ENCODE data around the gene FKBP4. TPM values are rescaled to one million over a fixed set of nuclear protein-coding genes. Genes with fewer than 3 reads are reported as not detected.

Gene FKBP4, protein sequence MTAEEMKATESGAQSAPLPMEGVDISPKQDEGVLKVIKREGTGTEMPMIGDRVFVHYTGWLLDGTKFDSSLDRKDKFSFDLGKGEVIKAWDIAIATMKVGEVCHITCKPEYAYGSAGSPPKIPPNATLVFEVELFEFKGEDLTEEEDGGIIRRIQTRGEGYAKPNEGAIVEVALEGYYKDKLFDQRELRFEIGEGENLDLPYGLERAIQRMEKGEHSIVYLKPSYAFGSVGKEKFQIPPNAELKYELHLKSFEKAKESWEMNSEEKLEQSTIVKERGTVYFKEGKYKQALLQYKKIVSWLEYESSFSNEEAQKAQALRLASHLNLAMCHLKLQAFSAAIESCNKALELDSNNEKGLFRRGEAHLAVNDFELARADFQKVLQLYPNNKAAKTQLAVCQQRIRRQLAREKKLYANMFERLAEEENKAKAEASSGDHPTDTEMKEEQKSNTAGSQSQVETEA
- total RNA-seq (25.1 TPM), polyA plus RNA-seq (ENCODE audit: insufficient read depth in 1 of 8, insufficient read length in 8 of 8, low replicate concordance in 1 of 8) (10 to 100 TPM; 41.6 to 55.8 (median 45.7) TPM)
- long read RNA-seq, donor 1, partial matches to known transcripts, result 0 of 3 reads
- long read RNA-seq, donor 1, other reads (novel, unspliced or antisense), result 0 of 3 reads
- long read RNA-seq, donor 2, partial matches to known transcripts, result 0 of 1 reads
- long read RNA-seq, donor 2, other reads (novel, unspliced or antisense), result 0 of 1 reads
- long read RNA-seq, donor 3, transcript FKBP4-201 (10 exons, 3,732 nt), result major isoform, 16 of 16 reads
- long read RNA-seq, donor 3, partial matches to known transcripts, result 0 of 16 reads
- long read RNA-seq, donor 3, other reads (novel, unspliced or antisense), result 0 of 16 reads
- long read RNA-seq, donor 4, transcript FKBP4-201 (10 exons, 3,732 nt), result major isoform, 15 of 15 reads
- long read RNA-seq, donor 4, partial matches to known transcripts, result 0 of 15 reads
- long read RNA-seq, donor 4, other reads (novel, unspliced or antisense), result 0 of 15 reads
- long read RNA-seq, donor 5, transcript FKBP4-201 (10 exons, 3,732 nt), result major isoform, 11 of 40 reads
- long read RNA-seq, donor 5, partial matches to known transcripts, result 29 of 40 reads
- long read RNA-seq, donor 5, other reads (novel, unspliced or antisense), result 0 of 40 reads
- long read RNA-seq, donor 6, transcript FKBP4-201 (10 exons, 3,732 nt), result major isoform, 8 of 8 reads
- long read RNA-seq, donor 6, partial matches to known transcripts, result 0 of 8 reads
- long read RNA-seq, donor 6, other reads (novel, unspliced or antisense), result 0 of 8 reads
- long read RNA-seq, donor 7, partial matches to known transcripts, result 0 of 5 reads
- long read RNA-seq, donor 7, other reads (novel, unspliced or antisense), result 0 of 5 reads
- long read RNA-seq, donor 8, partial matches to known transcripts, result 0 of 5 reads
- long read RNA-seq, donor 8, other reads (novel, unspliced or antisense), result 0 of 5 reads
- long read RNA-seq, donor 9, partial matches to known transcripts, result 7 of 11 reads
- long read RNA-seq, donor 9, other reads (novel, unspliced or antisense), result 0 of 11 reads
- long read RNA-seq, donor 10, transcript FKBP4-201 (10 exons, 3,732 nt), result major isoform, 6 of 6 reads
- long read RNA-seq, donor 10, partial matches to known transcripts, result 0 of 6 reads
- long read RNA-seq, donor 10, other reads (novel, unspliced or antisense), result 0 of 6 reads
- long read RNA-seq, donor 11, transcript FKBP4-201 (10 exons, 3,732 nt), result major isoform, 6 of 6 reads
- long read RNA-seq, donor 11, partial matches to known transcripts, result 0 of 6 reads
- long read RNA-seq, donor 11, other reads (novel, unspliced or antisense), result 0 of 6 reads

DNA sequence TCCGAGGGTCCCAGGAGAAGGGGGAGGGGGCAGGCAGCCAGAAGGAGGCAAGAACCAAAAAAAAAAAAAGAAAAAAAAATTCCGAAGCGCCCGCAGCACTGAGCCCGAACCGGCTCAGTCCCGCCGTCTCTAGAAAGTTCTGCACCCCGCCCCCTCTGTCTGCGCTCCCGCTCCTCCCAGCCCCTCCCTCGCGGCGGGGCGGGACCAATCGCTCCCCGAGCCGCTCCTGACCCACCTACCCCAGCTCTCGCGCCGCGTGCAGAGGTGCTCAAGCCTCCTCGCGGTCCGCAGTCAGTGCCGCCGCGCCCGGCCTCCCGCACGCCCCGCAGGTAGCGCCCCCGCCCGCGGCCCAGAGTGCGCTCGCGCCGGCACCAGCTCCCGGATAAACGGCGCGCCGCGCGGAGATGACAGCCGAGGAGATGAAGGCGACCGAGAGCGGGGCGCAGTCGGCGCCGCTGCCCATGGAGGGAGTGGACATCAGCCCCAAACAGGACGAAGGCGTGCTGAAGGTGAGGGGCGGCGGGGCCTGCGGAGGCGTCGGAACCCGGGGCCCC lies at the start of gene FKBP4:
TSS of gene FKBP4 (plus strand) at position 235 of the 554 bp plus-strand sequence. CDS start at position 405, 170 bp downstream.
- Histone ChIP-seq H3K4me3 (ENCODE audit: low read length) (peak within 1 kb of the TSS; percentile 75), H3K9me3 (replicated peaks; ENCODE audit: control insufficient read depth, low read depth, low read length) (no peaks in the 10 kb centered on the region), H3K27ac (ENCODE audit: low read length) (peak within 1 kb of the TSS; percentile 77), H3K36me3 (ENCODE audit: control insufficient read depth, insufficient read depth, low read length) (peaks cover 32% of the 10 kb centered on the region), H3K4me1 (ENCODE audit: control insufficient read depth, insufficient read depth, low read length) (peaks cover 14% of the 10 kb centered on the region), H3K27me3 (ENCODE audit: control insufficient read depth, insufficient read depth, low read length) (peaks cover 9% of the 10 kb centered on the region)
- peak; percentile 96 for DNase-seq
- WGBS (ENCODE audit: insufficient coverage), result under 1% methylated on average over 63 of the region's 63 CpGs

DNA sequence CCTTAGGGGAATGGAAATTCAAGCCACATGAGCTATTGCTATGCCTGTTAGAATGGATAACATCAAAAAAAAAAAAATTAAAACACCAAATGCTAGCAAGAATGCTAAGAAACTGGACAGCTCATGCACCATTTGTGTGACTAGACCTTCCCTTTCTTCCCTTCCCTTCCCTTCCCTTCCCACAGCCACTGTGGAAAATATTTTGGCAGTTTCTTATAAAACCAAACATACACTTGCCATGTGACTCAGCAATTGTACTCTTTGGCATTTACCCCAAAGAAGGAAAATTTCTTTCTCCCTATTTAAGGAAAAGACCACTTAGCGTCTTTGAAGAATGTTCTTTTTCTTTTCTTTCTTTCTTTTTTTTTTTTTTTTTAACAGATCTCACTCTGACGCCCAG lies 49.1 kb upstream of the FKBP4 start:
- no peak for DNase-seq
- Histone ChIP-seq H3K27ac (ENCODE audit: low read length) (no peak overlapping the region), H3K27me3 (ENCODE audit: control insufficient read depth, insufficient read depth, low read length) (peaks cover 2% of the 10 kb centered on the region), H3K4me1 (ENCODE audit: control insufficient read depth, insufficient read depth, low read length) (no peaks in the 10 kb centered on the region), H3K36me3 (ENCODE audit: control insufficient read depth, insufficient read depth, low read length) (no peaks in the 10 kb centered on the region), H3K4me3 (ENCODE audit: low read length) (no peak overlapping the region), H3K9me3 (replicated peaks; ENCODE audit: control insufficient read depth, low read depth, low read length) (no peaks in the 10 kb centered on the region)
- whole genome bisulfite sequencing (ENCODE audit: insufficient coverage), result no CpG with 5 or more reads among the region's 2 CpGs

DNA sequence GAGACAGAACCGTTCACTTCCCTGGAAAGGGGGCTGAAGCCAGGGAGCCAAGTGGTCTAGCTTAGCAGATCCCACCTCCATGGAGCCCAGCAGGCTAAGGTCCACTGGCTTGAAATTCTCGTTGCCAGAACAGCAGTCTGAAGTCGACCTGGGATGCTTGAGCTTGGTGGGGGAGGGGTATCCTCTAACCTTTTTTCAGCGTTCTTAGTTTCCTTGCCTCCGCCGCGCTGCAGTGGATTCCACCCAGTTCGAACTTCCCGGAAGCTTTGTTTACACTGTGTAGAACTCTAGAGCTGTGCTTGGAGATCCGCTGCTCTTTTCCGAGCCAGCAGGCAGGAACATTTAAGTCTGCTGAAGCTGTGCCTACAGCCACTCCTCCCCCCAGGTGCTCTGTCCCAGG lies 45.2 kb upstream of the FKBP4 start:
- Histone ChIP-seq H3K4me3 (ENCODE audit: low read length) (no peak overlapping the region), H3K36me3 (ENCODE audit: control insufficient read depth, insufficient read depth, low read length) (no peaks in the 10 kb centered on the region), H3K9me3 (replicated peaks; ENCODE audit: control insufficient read depth, low read depth, low read length) (no peaks in the 10 kb centered on the region), H3K27me3 (ENCODE audit: control insufficient read depth, insufficient read depth, low read length) (peaks cover 5% of the 10 kb centered on the region), H3K4me1 (ENCODE audit: control insufficient read depth, insufficient read depth, low read length) (no peaks in the 10 kb centered on the region), H3K27ac (ENCODE audit: low read length) (no peak overlapping the region)
- DNase-seq, result no peak
- WGBS (ENCODE audit: insufficient coverage), result 52% methylated on average over 11 of the region's 11 CpGs

DNA sequence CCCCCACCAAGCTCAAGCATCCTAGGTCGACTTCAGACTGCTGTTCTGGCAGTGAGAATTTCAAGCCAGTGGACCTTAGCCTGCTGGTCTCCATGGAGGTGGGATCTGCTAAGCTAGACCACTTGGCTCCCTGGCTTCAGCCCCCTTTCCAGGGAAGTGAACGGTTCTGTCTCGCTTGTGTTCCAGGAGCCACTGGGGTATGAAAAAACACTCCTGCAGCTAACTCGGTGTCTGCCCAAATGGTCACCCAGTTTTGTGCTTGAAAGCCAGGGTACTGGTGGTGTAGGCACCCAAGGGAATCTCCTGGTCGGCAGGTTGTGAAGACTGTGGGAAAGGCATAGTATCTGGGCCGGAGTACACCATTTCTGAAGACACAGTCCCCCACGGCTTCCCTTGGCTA lies 44.6 kb upstream of the FKBP4 start:
- H3K27me3 ChIP-seq (ENCODE audit: control insufficient read depth, insufficient read depth, low read length), result peaks cover 5% of the 10 kb centered on the region
- no peak for DNase-seq
- H3K9me3 ChIP-seq (replicated peaks; ENCODE audit: control insufficient read depth, low read depth, low read length), result no peaks in the 10 kb centered on the region
- WGBS (ENCODE audit: insufficient coverage), result 64% methylated on average over 7 of the region's 7 CpGs
- H3K4me3 ChIP-seq (ENCODE audit: low read length), result no peak overlapping the region
- no peak overlapping the region for H3K27ac ChIP-seq (ENCODE audit: low read length)
- no peaks in the 10 kb centered on the region for H3K36me3 ChIP-seq (ENCODE audit: control insufficient read depth, insufficient read depth, low read length)
- no peaks in the 10 kb centered on the region for H3K4me1 ChIP-seq (ENCODE audit: control insufficient read depth, insufficient read depth, low read length)

DNA sequence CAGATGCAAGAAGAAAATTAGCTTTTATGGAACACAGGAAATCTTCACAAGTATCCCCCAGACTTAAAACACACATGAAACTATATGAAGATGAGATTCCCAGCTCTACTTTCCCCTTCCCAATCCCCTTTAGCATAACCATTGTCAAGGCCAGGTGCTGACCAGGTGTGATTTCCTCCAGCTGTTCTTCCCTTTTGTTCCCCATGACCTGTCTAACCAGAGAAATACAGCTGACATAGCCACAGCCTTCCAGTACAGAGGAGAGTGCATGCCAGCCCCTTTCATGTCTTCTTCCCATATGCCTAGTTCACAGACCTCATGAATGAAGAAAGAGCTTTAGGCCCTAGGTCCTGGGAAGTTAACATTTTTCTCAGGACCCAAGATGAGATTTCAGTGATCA lies 43.5 kb upstream of the FKBP4 start:
- no peak overlapping the region for H3K27ac ChIP-seq (ENCODE audit: low read length)
- no peaks in the 10 kb centered on the region for H3K36me3 ChIP-seq (ENCODE audit: control insufficient read depth, insufficient read depth, low read length)
- H3K27me3 ChIP-seq (ENCODE audit: control insufficient read depth, insufficient read depth, low read length), result peaks cover 5% of the 10 kb centered on the region
- no peaks in the 10 kb centered on the region for H3K4me1 ChIP-seq (ENCODE audit: control insufficient read depth, insufficient read depth, low read length)
- no peak overlapping the region for H3K4me3 ChIP-seq (ENCODE audit: low read length)
- no peaks in the 10 kb centered on the region for H3K9me3 ChIP-seq (replicated peaks; ENCODE audit: control insufficient read depth, low read depth, low read length)
- DNase-seq, result no peak

DNA sequence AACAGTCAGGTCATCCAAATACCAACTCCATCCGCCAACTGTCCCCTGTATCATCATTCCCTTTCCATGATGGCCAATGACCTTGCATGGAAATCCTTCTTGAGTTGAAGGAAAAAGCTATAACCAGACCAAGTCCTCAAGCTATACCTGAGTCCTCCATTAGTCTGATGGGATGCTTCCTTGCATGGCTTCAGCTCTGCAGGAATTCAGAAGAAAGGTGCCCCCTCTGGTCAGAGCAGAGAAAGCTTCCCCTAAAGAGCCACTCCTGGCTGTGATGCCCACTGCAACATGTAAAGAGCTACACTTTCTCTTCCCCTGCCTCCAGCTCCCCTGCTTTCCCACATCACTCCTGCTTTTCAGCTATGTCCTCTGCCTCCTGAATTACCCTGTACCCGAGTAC lies 43.1 kb upstream of the FKBP4 start:
- Histone ChIP-seq H3K4me3 (ENCODE audit: low read length) (no peak overlapping the region), H3K9me3 (replicated peaks; ENCODE audit: control insufficient read depth, low read depth, low read length) (no peaks in the 10 kb centered on the region), H3K27me3 (ENCODE audit: control insufficient read depth, insufficient read depth, low read length) (peaks cover 5% of the 10 kb centered on the region), H3K36me3 (ENCODE audit: control insufficient read depth, insufficient read depth, low read length) (no peaks in the 10 kb centered on the region), H3K4me1 (ENCODE audit: control insufficient read depth, insufficient read depth, low read length) (no peaks in the 10 kb centered on the region), H3K27ac (ENCODE audit: low read length) (no peak overlapping the region)
- no peak for DNase-seq
- 24% methylated on average over 1 of the region's 2 CpGs for WGBS (ENCODE audit: insufficient coverage)

DNA sequence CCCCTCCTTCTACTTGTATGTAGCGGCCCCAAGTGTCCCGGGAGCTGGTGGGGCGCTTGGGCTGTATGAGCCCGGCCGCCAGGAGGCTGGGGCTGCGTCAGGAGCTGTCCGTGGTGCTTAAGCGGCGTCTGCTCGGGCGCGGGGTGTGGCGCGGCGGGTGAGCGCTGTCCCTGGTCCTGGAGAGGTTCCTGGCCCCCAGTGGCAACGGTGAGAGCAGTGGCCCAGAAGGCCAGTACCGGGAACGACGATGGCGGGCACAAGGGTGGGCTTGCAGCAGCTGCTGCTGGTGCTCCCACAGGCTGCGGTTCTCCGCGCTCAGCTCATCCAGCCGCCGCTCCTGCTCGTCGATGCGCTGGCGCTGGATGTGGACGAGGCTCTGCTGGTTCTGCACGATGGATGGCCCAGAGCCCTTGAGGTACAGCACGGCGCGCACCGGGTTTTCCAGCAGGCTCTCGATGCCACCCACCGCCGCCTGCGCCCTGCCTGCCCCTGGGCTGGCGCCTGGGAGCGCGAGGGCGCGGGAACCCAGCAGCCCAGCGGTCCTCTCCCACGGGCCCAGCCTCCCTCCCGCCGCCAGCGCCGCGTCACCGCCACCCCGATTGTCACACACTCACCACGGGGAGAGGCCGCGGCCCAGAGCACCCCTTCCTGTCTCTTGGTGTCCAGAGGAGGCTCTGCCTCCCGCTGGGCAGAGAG lies 41.9 kb upstream of the FKBP4 start:
- H3K4me1 ChIP-seq (ENCODE audit: control insufficient read depth, insufficient read depth, low read length), result no peaks in the 10 kb centered on the region
- no peaks in the 10 kb centered on the region for H3K36me3 ChIP-seq (ENCODE audit: control insufficient read depth, insufficient read depth, low read length)
- peaks cover 5% of the 10 kb centered on the region for H3K27me3 ChIP-seq (ENCODE audit: control insufficient read depth, insufficient read depth, low read length)
- no peaks in the 10 kb centered on the region for H3K9me3 ChIP-seq (replicated peaks; ENCODE audit: control insufficient read depth, low read depth, low read length)
- no peak overlapping the region for H3K27ac ChIP-seq (ENCODE audit: low read length)
- no peak overlapping the region for H3K4me3 ChIP-seq (ENCODE audit: low read length)
- WGBS (ENCODE audit: insufficient coverage), result 4% methylated on average over 52 of the region's 58 CpGs
- peak; percentile 85 for DNase-seq

DNA sequence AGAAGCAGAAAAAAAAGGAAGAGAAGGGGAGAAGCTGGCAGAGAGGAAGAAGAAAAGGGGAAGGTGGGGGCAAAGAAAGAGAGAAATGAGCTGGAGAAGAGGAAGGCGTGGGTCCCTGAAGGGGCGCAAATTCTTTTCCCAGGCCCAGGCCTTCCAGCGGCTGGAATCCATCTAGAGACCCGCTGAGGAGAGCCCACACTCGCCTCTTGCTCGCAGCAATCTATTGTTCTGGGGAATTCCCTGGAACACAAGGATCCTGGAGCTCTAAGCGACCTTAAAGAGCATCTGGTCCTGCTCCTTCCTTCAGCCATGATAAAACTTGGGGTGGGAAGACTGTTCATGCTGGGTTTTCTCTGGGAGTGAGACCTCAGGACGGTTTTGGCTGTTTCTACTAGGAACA lies 41.2 kb upstream of the FKBP4 start:
- 45% methylated on average over 6 of the region's 8 CpGs for WGBS (ENCODE audit: insufficient coverage)
- Histone ChIP-seq H3K9me3 (replicated peaks; ENCODE audit: control insufficient read depth, low read depth, low read length) (no peaks in the 10 kb centered on the region), H3K27me3 (ENCODE audit: control insufficient read depth, insufficient read depth, low read length) (peaks cover 5% of the 10 kb centered on the region), H3K4me1 (ENCODE audit: control insufficient read depth, insufficient read depth, low read length) (no peaks in the 10 kb centered on the region), H3K36me3 (ENCODE audit: control insufficient read depth, insufficient read depth, low read length) (no peaks in the 10 kb centered on the region), H3K27ac (ENCODE audit: low read length) (no peak overlapping the region), H3K4me3 (ENCODE audit: low read length) (no peak overlapping the region)
- DNase-seq, result no peak

DNA sequence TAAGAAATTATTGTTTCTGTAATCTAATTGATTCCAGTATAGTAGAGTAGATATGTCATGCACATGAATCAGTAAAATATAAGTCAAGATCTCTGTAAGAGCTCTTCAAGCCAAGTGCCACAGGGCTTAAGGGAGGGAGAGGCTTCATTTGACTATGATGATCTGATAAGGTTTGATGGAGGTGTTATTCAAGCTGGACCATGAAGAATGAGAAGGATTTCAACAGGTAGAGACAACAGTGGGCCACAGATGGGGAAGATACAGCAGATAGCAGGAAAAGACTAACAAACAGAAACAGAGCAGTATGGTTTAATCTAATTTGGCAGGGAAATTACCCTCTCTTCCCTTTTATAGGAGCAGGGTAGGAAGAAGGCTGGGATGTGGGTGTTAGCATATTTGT lies 40.6 kb upstream of the FKBP4 start:
- no peaks in the 10 kb centered on the region for H3K4me1 ChIP-seq (ENCODE audit: control insufficient read depth, insufficient read depth, low read length)
- no peaks in the 10 kb centered on the region for H3K36me3 ChIP-seq (ENCODE audit: control insufficient read depth, insufficient read depth, low read length)
- no peak overlapping the region for H3K4me3 ChIP-seq (ENCODE audit: low read length)
- DNase-seq, result no peak
- H3K27me3 ChIP-seq (ENCODE audit: control insufficient read depth, insufficient read depth, low read length), result peaks cover 5% of the 10 kb centered on the region
- H3K27ac ChIP-seq (ENCODE audit: low read length), result no peak overlapping the region
- peaks cover 3% of the 10 kb centered on the region for H3K9me3 ChIP-seq (replicated peaks; ENCODE audit: control insufficient read depth, low read depth, low read length)
